Loucy (cell line): Measurements from ENCODE around the gene ZNF433.
"Not testable (repeated sequence)": the region's sequence is repeated elsewhere in the genome, so short reads cannot be mapped to it uniquely, and the experiment has no call there.

Experiments used
- H2AFZ ChIP-seq: fragments of 200-600 bp; sonication (generic); 2 replicates; pipeline ENCODE4 v1.6.0; 2016; ENCODE audit warnings: antibody characterized with exemption, mild to moderate bottlenecking, low read length, moderate library complexity
- H3F3A ChIP-seq: fragments of 200-600 bp; 2 replicates; pipeline ENCODE4 v1.6.0; 2016; ENCODE audit warnings: antibody characterized with exemption, low read depth, mild to moderate bottlenecking
- H3K27me3 ChIP-seq: fragments of 200-600 bp; sonication (generic); 2 replicates; pipeline ENCODE4 v1.6.1; 2014; ENCODE audit warnings: low read length, mild to moderate bottlenecking; ENCODE audit not compliant: insufficient read depth, poor library complexity, severe bottlenecking
- H3K36me3 ChIP-seq: fragments of 200-600 bp; sonication (generic); 2 replicates; pipeline ENCODE4 v1.6.1; 2016; ENCODE audit warnings: low read length; ENCODE audit not compliant: insufficient read depth
- H3K4me1 ChIP-seq: fragments of 200-600 bp; sonication (generic); 2 replicates; pipeline ENCODE4 v1.5.1; 2014; ENCODE audit warnings: low read length, mild to moderate bottlenecking; ENCODE audit not compliant: insufficient read depth, poor library complexity, severe bottlenecking
- H3K4me2 ChIP-seq: fragments of 200-600 bp; sonication (generic); 2 replicates; pipeline ENCODE4 v1.6.0; 2014; ENCODE audit warnings: antibody characterized with exemption, low read length, low read depth, mild to moderate bottlenecking; ENCODE audit not compliant: poor library complexity, severe bottlenecking
- H3K4me3 ChIP-seq: fragments of 200-600 bp; sonication (generic); 2 replicates; pipeline ENCODE4 v1.5.1; 2014; ENCODE audit warnings: low read length, mild to moderate bottlenecking, mixed read lengths; ENCODE audit not compliant: poor library complexity, severe bottlenecking
- H3K79me2 ChIP-seq: fragments of 200-600 bp; sonication (generic); 2 replicates; pipeline ENCODE4 v1.6.1; 2014; ENCODE audit warnings: low read length; ENCODE audit not compliant: insufficient read depth
- H3K9ac ChIP-seq: fragments of 200-600 bp; sonication (generic); 2 replicates; pipeline ENCODE4 v1.6.0; 2014; ENCODE audit warnings: mild to moderate bottlenecking, low read depth, low read length, moderate library complexity; ENCODE audit not compliant: poor library complexity, severe bottlenecking
- H3K9me2 ChIP-seq: fragments of 200-600 bp; sonication (generic); replicated peaks from 2 replicates; pipeline ENCODE4 v1.6.1; 2016; ENCODE audit warnings: low read depth, low read length, mixed read lengths
- H3K9me3 ChIP-seq: fragments of 200-600 bp; sonication (generic); 2 replicates; pipeline ENCODE4 v1.6.1; 2014; ENCODE audit warnings: mild to moderate bottlenecking, antibody characterized with exemption, low read length, low read depth; ENCODE audit not compliant: insufficient read depth
- H4K20me1 ChIP-seq: fragments of 200-600 bp; sonication (generic); 2 replicates; pipeline ENCODE4 v1.6.0; 2014; ENCODE audit warnings: antibody characterized with exemption, low read length, mild to moderate bottlenecking; ENCODE audit not compliant: insufficient read depth, poor library complexity, severe bottlenecking
- CTCF ChIP-seq: fragments of 200-600 bp; sonication (generic); conservative IDR thresholded peaks from 2 replicates; pipeline ENCODE4 v1.5.1; 2014; ENCODE audit warnings: mild to moderate bottlenecking, antibody characterized with exemption, low read length
- EZH2phosphoT487 ChIP-seq: fragments of 200-600 bp; IDR thresholded peaks from 2 replicates; pipeline ENCODE4 v1.6.1; 2018; ENCODE audit warnings: antibody characterized with exemption, mild to moderate bottlenecking, moderate library complexity, borderline replicate concordance

The ZNF433 gene

DNA sequence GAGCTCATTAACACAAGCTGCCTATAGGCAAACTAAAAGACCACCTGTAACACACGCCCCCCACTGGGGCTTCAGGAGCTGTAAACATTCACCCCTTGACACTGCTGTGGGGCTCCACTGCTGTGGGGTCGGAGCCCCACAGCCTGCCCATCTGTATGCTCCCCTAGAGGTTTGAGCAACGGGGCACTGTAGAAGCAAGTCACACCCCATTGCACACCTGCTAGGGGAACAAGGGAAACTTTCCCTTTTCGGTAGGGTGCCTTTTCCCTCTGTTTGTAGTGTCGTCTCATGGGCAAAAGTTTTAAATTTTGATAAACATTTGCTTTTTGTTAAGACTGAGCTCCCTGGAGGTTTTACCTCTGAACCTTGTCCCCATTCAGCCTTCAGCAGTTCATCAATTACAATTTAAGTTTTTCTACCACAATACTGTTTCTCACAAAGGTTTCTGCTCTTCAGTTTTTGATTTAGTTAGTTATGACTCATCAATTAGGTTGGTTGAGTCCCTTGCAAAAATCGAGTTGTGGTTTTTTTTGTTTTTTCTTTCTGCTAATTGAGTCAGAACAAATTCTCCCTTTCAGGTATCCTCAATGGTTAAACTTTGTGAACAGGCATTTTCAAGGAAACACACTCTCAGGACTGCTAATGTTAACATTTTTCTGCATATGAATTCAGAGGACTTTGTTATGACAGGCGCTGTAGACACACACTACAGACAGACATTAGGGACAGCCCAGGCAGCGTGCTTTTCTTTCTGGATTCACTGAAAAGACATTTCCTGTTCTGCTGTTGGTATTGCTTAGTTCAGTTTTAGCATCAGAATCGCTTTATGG, 35.1 kb downstream of the ZNF433 start:
- no peaks in the 10 kb centered on the region for H3K27me3 ChIP-seq
- peaks cover 12% of the 10 kb centered on the region for H3K4me1 ChIP-seq
- no peak overlapping the region for H3K9ac ChIP-seq
- H3K4me2 ChIP-seq: no peak overlapping the region
- H2AFZ ChIP-seq: no peak overlapping the region
- no peaks in the 10 kb centered on the region for H3K9me3 ChIP-seq
- no peaks in the 10 kb centered on the region for H3F3A ChIP-seq
- H3K79me2 ChIP-seq: peaks cover 52% of the 10 kb centered on the region
- peaks cover 15% of the 10 kb centered on the region; the same call in 1 of the 2 replicates for H3K36me3 ChIP-seq
- no peaks in the 10 kb centered on the region for H3K9me2 ChIP-seq
- no peak overlapping the region for H3K4me3 ChIP-seq
- TF ChIP-seq EZH2phosphoT487 (no peak), CTCF (no peak)
- H4K20me1 ChIP-seq: peaks cover 8% of the 10 kb centered on the region

GRCh38 chr19:11995174-11995573, 40.3 kb downstream of the ZNF433 start:
- H3K4me1 ChIP-seq: peaks cover 39% of the 10 kb centered on the region
- H3K9me3 ChIP-seq: no peaks in the 10 kb centered on the region
- H3K27me3 ChIP-seq: no peaks in the 10 kb centered on the region
- H3K79me2 ChIP-seq: peaks cover 94% of the 10 kb centered on the region
- no peak overlapping the region for H3K4me3 ChIP-seq
- no peaks in the 10 kb centered on the region for H3K9me2 ChIP-seq
- peaks cover 42% of the 10 kb centered on the region for H4K20me1 ChIP-seq
- no peak overlapping the region for H2AFZ ChIP-seq
- no peaks in the 10 kb centered on the region for H3K36me3 ChIP-seq
- TF ChIP-seq EZH2phosphoT487 (no peak), CTCF (no peak)
- no peak overlapping the region for H3K9ac ChIP-seq
- H3F3A ChIP-seq: no peaks in the 10 kb centered on the region
- H3K4me2 ChIP-seq: peak overlapping the region; percentile 7

GRCh38 chr19:11991921-11992320, 43.6 kb downstream of the ZNF433 start:
- not testable (repeated sequence) for H2AFZ ChIP-seq, H3K4me3 ChIP-seq, H3K9me2 ChIP-seq, H3K9ac ChIP-seq, H3K36me3 ChIP-seq, H3F3A ChIP-seq, H3K27me3 ChIP-seq, H3K9me3 ChIP-seq
- Histone ChIP-seq H3K4me2 (peak overlapping the region; percentile 66), H3K79me2 (peaks cover 83% of the 10 kb centered on the region), H3K4me1 (peaks cover 40% of the 10 kb centered on the region), H4K20me1 (peaks cover 52% of the 10 kb centered on the region)

GRCh38 chr19:11989112-11989456, 46.4 kb downstream of the ZNF433 start:
- H4K20me1 ChIP-seq: peaks cover 46% of the 10 kb centered on the region
- no peaks in the 10 kb centered on the region for H3K36me3 ChIP-seq
- H2AFZ ChIP-seq: no peak overlapping the region
- H3K4me2 ChIP-seq: peak overlapping the region; percentile 66
- no peak for TF ChIP-seq EZH2phosphoT487
- no peak for TF ChIP-seq CTCF
- H3F3A ChIP-seq: no peaks in the 10 kb centered on the region; the same call in 1 of the 2 replicates
- H3K9ac ChIP-seq: peak overlapping the region; percentile 95
- no peaks in the 10 kb centered on the region for H3K9me3 ChIP-seq
- peaks cover 33% of the 10 kb centered on the region for H3K4me1 ChIP-seq
- H3K4me3 ChIP-seq: peak overlapping the region; percentile 97
- H3K9me2 ChIP-seq: no peaks in the 10 kb centered on the region
- H3K27me3 ChIP-seq: peaks cover 4% of the 10 kb centered on the region
- peaks cover 58% of the 10 kb centered on the region for H3K79me2 ChIP-seq
